ENCODE data around the gene RNASE3. TPM values are rescaled to one million over a fixed set of nuclear protein-coding genes. Genes with fewer than 3 reads are reported as not detected.
"Not testable (repeated sequence)": the region's sequence is repeated elsewhere in the genome, so short reads cannot be mapped to it uniquely, and the experiment has no call there.

The RNASE3 gene
- not detected in 2 replicates for total RNA-seq

DNA sequence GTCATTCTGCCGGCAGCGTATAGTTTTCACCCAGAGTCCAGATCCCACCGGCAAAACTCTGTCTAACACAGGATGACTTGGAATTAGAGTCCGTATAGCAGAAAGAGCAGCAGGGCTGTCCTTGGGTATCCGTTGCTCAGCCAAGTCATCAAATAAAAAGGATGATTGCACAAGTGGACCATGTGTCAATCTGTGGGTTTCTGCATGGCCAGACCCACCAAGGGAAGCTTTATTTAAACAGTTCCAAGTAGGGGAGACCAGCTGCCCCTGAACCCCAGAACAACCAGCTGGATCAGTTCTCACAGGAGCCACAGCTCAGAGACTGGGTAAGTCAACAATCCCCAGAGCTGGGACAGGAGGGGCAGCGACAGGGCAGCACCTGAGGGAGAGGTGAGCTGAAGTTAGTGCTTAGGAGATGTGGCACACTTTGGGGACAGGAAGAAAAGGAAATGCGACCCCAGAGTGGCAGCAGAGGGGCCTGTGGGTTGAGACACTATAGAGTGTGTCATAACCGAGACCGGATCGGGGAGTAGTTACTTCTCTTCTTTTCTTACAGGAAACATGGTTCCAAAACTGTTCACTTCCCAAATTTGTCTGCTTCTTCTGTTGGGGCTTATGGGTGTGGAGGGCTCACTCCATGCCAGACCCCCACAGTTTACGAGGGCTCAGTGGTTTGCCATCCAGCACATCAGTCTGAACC, at the start of gene RNASE3:
Gene RNASE3 (plus strand): TSS at position 260 of the 700 bp plus-strand sequence. CDS start 302 bp downstream, at position 562.
- not testable (repeated sequence) for DNase-seq (ENCODE audit: low read depth, low spot score)

DNA sequence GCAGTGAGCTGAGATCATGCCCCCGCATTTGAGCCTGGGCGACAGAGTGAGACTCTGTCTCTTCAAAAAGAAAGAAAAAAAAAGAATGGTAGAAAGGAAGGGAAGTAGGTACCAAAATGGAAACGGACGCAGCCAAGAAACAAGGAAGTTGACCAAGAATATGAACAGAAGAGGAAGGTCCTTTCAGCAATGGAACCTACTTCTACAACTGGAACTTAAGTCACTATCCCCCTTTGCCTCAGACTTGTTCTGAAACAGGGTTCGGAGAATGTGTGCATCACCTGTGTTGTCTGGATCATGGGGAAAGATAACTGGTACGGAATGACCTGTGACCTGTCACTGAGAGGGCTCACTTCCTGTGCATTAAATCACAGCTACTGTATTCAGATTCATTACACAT, 44.6 kb upstream of the RNASE3 start:
- DNase-seq (ENCODE audit: low read depth, low spot score) = no peak

GRCh38 chr14:20848316-20848954, 42.8 kb upstream of the RNASE3 start:
- DNase-seq (ENCODE audit: low read depth, low spot score) = no peak

DNA sequence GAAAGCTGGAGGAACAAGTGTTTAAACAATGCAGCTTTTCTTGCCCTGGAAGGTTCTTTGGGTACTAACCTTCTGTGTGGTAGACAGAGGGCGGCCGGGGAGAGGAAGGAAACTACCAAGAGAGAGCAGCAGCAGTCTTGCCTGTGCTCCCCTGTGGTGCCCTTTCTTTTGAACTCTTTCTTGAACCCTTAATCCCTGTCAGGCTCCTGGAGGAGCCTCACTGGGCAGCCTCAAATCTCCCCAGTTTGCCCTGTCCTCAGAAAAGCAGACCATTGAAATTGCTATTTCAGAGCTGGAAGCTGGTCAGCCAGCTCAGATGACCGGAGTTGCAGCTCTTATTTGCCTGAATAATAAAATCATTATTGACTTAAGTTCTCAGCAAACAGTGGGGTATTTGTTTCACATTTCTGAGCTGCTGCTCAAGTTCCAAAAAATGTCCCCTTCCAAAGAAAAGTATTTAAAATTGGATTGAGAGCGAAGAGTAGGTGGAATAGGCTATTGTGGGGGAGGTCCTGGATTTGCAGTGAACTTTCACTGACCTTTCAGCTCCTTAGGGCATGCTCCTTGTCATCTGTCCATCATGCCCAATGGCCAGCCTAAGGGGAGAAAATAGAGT, 42.1 kb upstream of the RNASE3 start:
- no peak for DNase-seq (ENCODE audit: low read depth, low spot score)

DNA sequence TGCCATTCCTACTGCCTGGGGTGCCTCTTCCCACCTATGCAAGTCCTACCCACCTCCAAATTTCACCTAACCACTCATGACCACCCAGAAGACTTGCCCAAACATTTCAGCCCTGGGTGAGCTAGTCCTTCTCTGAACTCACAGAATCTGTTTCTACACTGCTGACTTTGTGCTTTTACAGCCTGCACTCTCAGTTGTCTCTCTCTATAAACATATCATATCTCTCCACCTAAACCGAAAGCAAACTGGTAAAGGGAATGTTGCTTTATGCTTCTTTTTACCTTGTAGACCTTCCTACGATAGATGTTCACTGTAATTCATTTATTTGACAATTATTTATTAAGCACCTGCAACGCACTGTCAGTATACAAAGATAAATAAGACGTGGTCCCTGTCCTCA, 38.1 kb upstream of the RNASE3 start:
- no peak for DNase-seq (ENCODE audit: low read depth, low spot score)

DNA sequence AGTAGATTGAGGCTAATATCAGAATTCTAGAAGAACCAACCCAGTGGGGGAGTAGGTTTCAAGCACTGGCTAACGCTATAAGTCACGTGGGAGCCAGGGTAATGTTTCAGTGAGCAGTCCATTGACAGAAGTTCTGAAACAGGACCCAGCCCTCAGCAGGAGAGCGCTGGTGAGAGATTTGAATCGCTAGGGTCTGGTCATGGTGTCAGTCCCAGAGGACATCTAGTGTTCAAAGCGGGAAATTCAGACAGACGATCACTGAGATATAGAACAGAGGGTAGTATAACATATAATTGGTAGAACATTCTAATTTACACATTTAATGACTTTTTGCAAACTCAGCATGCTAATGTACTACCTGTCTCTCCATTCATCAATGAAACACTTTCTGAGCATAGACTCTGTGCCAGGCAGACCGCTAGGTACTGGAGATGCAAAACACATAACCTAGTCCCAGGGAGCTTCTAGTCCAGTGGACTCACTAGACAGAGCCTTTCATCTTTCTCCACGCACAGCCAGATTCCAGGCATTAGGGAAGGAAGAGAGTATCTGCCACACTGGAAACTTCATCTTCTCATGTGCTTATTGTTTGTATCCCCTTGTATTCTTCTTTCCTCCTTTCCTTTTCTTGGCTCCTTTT, 35.4 kb upstream of the RNASE3 start:
- DNase-seq (ENCODE audit: low read depth, low spot score) = peak; percentile 66

DNA sequence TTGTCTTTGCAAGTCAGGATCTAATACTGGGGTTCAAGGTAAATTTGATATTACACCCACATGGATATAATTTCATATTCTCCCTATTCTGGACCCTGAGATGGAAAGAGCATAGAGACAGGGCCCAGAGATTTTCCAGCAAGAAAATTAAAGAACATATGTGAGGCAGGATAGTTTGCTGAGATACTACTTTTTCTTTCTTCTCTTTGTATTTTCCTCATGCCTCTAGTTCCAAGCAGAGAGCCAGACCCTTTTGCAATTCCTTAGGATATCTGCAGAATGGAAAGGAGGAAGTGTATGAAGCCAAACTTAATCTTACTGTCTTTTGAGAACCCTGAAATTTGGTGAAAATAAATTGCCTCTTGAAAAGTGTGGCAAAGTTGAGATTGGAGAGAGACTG, 34.0 kb upstream of the RNASE3 start:
- DNase-seq (ENCODE audit: low read depth, low spot score) = no peak

GRCh38 chr14:20857630-20858261, 33.4 kb upstream of the RNASE3 start:
- DNase-seq (ENCODE audit: low read depth, low spot score) = no peak

GRCh38 chr14:20866194-20866593, 25.0 kb upstream of the RNASE3 start:
- no peak for DNase-seq (ENCODE audit: low read depth, low spot score)

DNA sequence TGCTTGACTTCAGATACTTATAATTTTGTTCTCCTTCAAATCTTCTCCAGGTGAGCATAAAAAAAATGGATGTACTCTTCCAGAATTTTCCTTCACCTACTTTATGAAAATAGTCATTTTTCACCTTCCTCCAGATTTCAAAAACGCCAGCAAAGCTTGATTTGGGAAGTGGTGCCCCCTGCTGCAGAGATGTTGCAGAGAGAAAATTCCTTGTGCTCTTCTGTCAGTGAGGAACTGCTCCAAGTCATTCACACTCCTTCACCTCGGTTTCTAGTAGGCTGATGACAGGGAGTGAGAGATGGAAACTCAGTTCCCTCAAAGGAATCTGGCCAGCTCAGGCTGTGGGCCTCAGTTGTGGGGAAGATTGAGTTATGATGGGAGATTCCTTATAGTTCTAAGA, 24.2 kb upstream of the RNASE3 start:
- no peak for DNase-seq (ENCODE audit: low read depth, low spot score)

- DNase-seq (ENCODE audit: low read depth, low spot score) = peak; percentile 26
Measured at GRCh38 chr14:20873370-20874177, 17.6 kb upstream of the RNASE3 start.

DNA sequence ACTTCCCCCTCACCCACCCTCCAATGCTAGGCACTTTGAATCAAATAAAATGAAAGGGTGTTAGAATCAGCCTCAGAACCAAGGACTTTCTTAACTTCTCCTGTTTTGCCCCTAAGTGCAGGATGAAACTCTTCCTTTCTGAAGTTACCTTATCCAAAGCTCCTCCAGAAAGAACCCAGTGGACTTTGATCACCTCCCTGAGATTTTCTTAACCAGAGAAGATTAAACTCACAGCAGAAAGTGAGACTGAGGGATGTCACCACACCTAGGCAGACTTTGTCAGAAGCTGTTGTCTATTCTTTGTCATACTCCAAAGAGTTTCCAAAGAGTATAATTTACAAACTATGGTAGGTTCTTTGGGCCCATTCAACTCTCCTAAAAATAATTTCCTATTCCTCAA, 14.2 kb upstream of the RNASE3 start:
- no peak for DNase-seq (ENCODE audit: low read depth, low spot score)

DNA sequence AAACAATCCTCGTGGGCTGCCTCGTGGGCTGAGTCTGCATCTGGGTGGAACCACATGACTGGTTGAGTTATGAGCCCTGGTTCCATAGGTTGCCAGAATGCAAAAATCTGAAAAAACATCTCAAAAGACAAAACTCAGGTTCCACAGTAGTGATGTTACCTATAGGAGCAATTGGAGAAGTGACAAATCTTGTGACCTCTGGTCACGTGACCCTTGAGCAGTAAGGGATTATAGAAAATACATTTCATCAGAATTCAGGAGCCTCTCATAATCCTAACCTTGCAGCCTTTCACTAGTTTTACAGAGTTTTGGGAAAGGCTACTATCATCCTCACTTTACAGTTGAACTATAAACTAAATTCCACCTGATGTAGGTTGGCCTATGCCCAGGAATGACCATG, 12.5 kb upstream of the RNASE3 start:
- DNase-seq (ENCODE audit: low read depth, low spot score) = no peak

DNA sequence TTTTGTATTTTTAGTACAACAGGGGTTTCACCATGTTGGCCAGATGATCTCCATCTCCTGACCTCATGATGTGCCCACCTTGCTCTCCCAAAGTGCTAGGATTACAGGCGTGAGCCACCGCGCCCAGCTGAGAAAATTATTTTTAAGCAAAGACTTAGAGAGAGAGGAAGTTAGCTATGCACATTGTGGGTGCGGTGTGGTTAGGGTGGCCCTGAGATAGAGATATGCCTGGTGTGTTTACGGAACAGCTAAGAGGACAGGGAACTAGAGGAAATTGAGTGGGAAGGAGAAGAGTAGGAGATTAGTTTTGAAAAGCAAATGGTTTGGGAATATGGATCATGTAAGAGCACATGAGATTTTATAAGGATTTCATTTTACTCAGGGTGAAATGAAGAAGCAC, 10.0 kb upstream of the RNASE3 start:
- not testable (repeated sequence) for DNase-seq (ENCODE audit: low read depth, low spot score)

DNA sequence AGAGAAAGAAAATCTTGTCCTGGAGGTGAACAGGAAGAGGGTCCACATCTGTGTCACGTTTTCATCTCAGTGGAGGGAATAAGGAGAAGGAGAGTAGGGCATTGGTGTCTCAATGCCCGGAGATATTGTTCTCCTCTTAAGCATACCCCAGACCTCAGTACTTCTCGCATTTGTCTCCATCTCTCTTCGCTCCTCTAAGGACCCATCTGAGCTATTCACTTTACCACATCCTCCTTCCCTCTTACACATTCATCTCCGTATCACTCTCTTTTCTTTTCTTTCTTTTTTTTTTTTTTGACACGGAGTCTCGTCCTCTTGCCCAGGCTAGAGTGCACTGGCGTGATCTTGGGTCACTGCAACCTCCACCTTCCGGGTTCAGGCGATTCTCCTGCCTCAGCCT, 8.4 kb upstream of the RNASE3 start:
- not testable (repeated sequence) for DNase-seq (ENCODE audit: low read depth, low spot score)

DNA sequence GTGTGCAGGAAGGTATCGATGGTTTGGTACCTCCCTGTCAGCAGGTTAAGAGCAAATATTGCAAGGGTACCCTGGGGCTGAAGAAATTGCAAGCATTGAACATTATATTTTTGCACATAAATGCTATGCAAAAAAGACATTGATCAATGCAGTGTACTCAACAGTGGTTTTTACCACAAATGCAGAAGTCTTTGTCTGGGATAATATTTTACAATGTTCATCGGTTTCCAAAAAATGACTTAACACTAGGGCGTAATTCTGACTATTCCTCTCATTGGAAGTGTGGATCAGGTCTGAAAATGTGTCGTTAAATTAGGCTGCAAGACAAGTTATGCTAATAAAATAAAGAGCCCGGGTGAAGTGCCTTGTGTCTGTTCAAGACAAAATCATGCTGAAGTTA, 2.8 kb upstream of the RNASE3 start:
- DNase-seq (ENCODE audit: low read depth, low spot score) = not testable (repeated sequence)

DNA sequence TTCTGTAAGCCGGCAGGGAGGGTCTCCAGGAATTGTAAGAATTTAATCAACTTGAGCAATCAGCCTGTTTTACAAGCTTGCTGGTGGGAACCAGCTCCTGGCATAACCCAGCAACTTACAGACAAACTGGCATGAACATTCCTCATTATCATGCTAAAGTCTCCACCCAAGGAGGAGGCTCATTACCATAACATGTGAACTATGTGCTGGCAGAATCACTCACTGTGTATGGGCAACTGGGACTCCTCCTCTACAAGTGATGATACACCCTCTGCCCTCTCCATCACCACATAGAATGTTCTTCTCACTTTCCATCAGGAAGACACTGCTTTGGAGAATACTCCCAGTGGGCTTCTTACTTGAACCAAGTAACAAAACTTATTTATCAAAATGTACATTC, 4.1 kb downstream of the RNASE3 start:
- not testable (repeated sequence) for DNase-seq (ENCODE audit: low read depth, low spot score)

- DNase-seq (ENCODE audit: low read depth, low spot score) = no peak
Measured at GRCh38 chr14:20904393-20905029, 13.3 kb downstream of the RNASE3 start.

DNA sequence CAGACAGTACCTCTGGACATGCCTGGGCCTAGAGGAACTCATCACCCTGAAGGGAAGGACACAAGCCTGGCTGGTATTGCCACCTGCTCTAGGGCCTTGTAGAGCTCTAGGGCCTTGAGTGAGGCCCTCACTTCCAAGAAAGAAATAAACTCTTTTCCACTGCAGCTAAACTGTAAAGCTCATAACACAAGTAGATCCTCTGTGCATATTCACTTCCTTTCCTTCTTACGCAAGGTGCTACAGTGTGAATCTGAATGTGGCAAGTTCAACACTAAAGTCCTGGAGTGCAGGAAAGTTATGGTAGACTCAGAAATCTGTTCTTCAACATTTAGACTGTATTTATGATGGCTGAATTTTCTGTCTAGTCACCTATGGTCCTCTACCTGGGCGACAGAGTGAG, 14.5 kb downstream of the RNASE3 start:
- no peak for DNase-seq (ENCODE audit: low read depth, low spot score)

DNA sequence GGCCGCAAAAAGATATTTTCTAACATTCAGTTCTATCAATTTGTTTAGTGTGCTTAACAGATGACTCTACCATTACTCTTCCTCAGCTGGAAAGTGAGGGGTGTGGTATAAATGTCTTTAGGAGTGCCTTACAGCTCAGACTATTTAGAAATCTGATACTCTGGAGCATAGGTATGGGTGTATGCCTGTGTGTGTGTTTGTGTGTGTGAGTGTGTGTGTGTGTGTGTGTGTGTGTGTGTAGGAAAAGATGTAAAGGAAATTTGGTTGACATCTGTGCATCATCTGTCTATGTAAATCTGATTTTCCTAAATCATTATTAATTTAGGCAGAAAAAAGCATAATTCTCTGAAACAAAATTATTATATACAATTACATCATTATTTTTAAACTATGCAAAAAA, 16.0 kb downstream of the RNASE3 start:
- no peak for DNase-seq (ENCODE audit: low read depth, low spot score)
